Osteocyte (in vitro differentiated cells): Measurements from ENCODE around the gene BFSP1. TPM values are rescaled to one million over a fixed set of nuclear protein-coding genes. Genes with fewer than 3 reads are reported as not detected.

ENCODE experiments used
- DNase-seq: peaks from one replicate; pipeline ENCODE4 v3.0.0; 2021; ENCODE audit warnings: mixed read lengths; ENCODE audit not compliant: unreplicated experiment; ENCODE audit errors: extremely low spot score
- H3K27ac Mint-ChIP-seq: one replicate; pipeline ENCODE4 v1.8.0; 2021; ENCODE audit warnings: mild to moderate bottlenecking, mixed read lengths; ENCODE audit not compliant: unreplicated experiment
- H3K27me3 Mint-ChIP-seq: one replicate; pipeline ENCODE4 v1.8.0; 2021; ENCODE audit warnings: mixed read lengths; ENCODE audit not compliant: unreplicated experiment
- H3K36me3 Mint-ChIP-seq: one replicate; pipeline ENCODE4 v1.8.0; 2021; ENCODE audit warnings: mixed read lengths; ENCODE audit not compliant: unreplicated experiment
- H3K4me1 Mint-ChIP-seq: one replicate; pipeline ENCODE4 v1.8.0; 2021; ENCODE audit warnings: mixed read lengths; ENCODE audit not compliant: unreplicated experiment
- H3K4me3 Mint-ChIP-seq: one replicate; pipeline ENCODE4 v1.8.0; 2021; ENCODE audit warnings: mild to moderate bottlenecking, moderate library complexity, mixed read lengths; ENCODE audit not compliant: unreplicated experiment
- H3K9me3 Mint-ChIP-seq: one replicate; pipeline ENCODE4 v1.8.0; 2021; ENCODE audit warnings: mixed read lengths; ENCODE audit not compliant: unreplicated experiment
- CTCF ChIP-seq: fragments of 200-600 bp; sonication (generic); IDR thresholded peaks from 2 replicates; pipeline ENCODE4 v1.5.0; 2021; ENCODE audit warnings: antibody characterized with exemption, mild to moderate bottlenecking, moderate library complexity
- total RNA-seq: library from RNA; stranded (reverse); gene quantifications from 2 replicates; pipeline ENCODE4 v1.2.1, GENCODE V29; 2021

BFSP1 gene
- total RNA-seq, 1 donor from 2014 or later = 13.8 TPM

GRCh38 chr20:17568972-17569521, 37.9 kb upstream of the BFSP1 start:
- DNase-seq = peak; percentile 96
- TF ChIP-seq CTCF = no peak
- Mint-ChIP-seq H3K4me1 (peaks cover 61% of the 10 kb centered on the region), H3K4me3 (peak overlapping the region; percentile 88), H3K27me3 (no peaks in the 10 kb centered on the region), H3K36me3 (peaks cover 4% of the 10 kb centered on the region), H3K9me3 (no peaks in the 10 kb centered on the region), H3K27ac (peak overlapping the region; percentile 98)

GRCh38 chr20:17568045-17568788, 37.0 kb upstream of the BFSP1 start:
- H3K36me3 Mint-ChIP-seq = peaks cover 4% of the 10 kb centered on the region
- TF ChIP-seq CTCF = no peak
- DNase-seq = no peak
- H3K27ac Mint-ChIP-seq = peak overlapping the region; percentile 98
- H3K27me3 Mint-ChIP-seq = no peaks in the 10 kb centered on the region
- H3K9me3 Mint-ChIP-seq = no peaks in the 10 kb centered on the region
- peak overlapping the region; percentile 88 for H3K4me3 Mint-ChIP-seq
- H3K4me1 Mint-ChIP-seq = peaks cover 61% of the 10 kb centered on the region

- H3K4me3 Mint-ChIP-seq = no peak overlapping the region
- no peaks in the 10 kb centered on the region for H3K9me3 Mint-ChIP-seq
- H3K27me3 Mint-ChIP-seq = no peaks in the 10 kb centered on the region
- H3K36me3 Mint-ChIP-seq = peaks cover 1% of the 10 kb centered on the region
- peaks cover 58% of the 10 kb centered on the region for H3K4me1 Mint-ChIP-seq
- peak overlapping the region; percentile 89 for H3K27ac Mint-ChIP-seq
- no peak for DNase-seq
- no peak for TF ChIP-seq CTCF
Measured at GRCh38 chr20:17566345-17566744, 35.2 kb upstream of the BFSP1 start.

GRCh38 chr20:17565169-17565845, 34.1 kb upstream of the BFSP1 start:
- Mint-ChIP-seq H3K27me3 (no peaks in the 10 kb centered on the region), H3K4me3 (no peak overlapping the region), H3K27ac (peak overlapping the region; percentile 89), H3K4me1 (peaks cover 69% of the 10 kb centered on the region), H3K9me3 (peaks cover 1% of the 10 kb centered on the region), H3K36me3 (peaks cover 1% of the 10 kb centered on the region)
- no peak for DNase-seq
- TF ChIP-seq CTCF = no peak

- TF ChIP-seq CTCF = no peak
Measured at GRCh38 chr20:17562804-17563305, 31.7 kb upstream of the BFSP1 start.

More at GRCh38 chr20:17562804-17563305, 31.7 kb upstream of the BFSP1 start:
- H3K4me3 Mint-ChIP-seq = no peak overlapping the region
- DNase-seq = no peak
- H3K9me3 Mint-ChIP-seq = peaks cover 3% of the 10 kb centered on the region
- peaks cover 83% of the 10 kb centered on the region for H3K4me1 Mint-ChIP-seq
- H3K36me3 Mint-ChIP-seq = no peaks in the 10 kb centered on the region
- no peaks in the 10 kb centered on the region for H3K27me3 Mint-ChIP-seq
- H3K27ac Mint-ChIP-seq = peak overlapping the region; percentile 99
